ENCODE measurements around the gene PHAX.

PHAX gene

GRCh38 chr5:126587551-126588390 lies 13.0 kb upstream of the PHAX start:
- TF ChIP-seq MYC (IDR thresholded peaks at IDR 0.05; ENCODE audit: low read depth, low read length) (no peak), POLR2A (IDR thresholded peaks at IDR 0.05; ENCODE audit: extremely low read depth, insufficient read length) (no peak)
- TF ChIP-seq, protein P1, sequence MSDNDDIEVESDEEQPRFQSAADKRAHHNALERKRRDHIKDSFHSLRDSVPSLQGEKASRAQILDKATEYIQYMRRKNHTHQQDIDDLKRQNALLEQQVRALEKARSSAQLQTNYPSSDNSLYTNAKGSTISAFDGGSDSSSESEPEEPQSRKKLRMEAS (IDR thresholded peaks at IDR 0.05; ENCODE audit: low read depth, low read length), result no peak
- TF ChIP-seq, protein P2, sequence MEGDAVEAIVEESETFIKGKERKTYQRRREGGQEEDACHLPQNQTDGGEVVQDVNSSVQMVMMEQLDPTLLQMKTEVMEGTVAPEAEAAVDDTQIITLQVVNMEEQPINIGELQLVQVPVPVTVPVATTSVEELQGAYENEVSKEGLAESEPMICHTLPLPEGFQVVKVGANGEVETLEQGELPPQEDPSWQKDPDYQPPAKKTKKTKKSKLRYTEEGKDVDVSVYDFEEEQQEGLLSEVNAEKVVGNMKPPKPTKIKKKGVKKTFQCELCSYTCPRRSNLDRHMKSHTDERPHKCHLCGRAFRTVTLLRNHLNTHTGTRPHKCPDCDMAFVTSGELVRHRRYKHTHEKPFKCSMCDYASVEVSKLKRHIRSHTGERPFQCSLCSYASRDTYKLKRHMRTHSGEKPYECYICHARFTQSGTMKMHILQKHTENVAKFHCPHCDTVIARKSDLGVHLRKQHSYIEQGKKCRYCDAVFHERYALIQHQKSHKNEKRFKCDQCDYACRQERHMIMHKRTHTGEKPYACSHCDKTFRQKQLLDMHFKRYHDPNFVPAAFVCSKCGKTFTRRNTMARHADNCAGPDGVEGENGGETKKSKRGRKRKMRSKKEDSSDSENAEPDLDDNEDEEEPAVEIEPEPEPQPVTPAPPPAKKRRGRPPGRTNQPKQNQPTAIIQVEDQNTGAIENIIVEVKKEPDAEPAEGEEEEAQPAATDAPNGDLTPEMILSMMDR (IDR thresholded peaks at IDR 0.05; ENCODE audit: low read depth, low read length), result no peak
- DNase-seq (ENCODE audit: low read depth), result no peak
- H3K4me3 ChIP-seq (ENCODE audit: low read depth, low read length), result no peak overlapping the region

DNA sequence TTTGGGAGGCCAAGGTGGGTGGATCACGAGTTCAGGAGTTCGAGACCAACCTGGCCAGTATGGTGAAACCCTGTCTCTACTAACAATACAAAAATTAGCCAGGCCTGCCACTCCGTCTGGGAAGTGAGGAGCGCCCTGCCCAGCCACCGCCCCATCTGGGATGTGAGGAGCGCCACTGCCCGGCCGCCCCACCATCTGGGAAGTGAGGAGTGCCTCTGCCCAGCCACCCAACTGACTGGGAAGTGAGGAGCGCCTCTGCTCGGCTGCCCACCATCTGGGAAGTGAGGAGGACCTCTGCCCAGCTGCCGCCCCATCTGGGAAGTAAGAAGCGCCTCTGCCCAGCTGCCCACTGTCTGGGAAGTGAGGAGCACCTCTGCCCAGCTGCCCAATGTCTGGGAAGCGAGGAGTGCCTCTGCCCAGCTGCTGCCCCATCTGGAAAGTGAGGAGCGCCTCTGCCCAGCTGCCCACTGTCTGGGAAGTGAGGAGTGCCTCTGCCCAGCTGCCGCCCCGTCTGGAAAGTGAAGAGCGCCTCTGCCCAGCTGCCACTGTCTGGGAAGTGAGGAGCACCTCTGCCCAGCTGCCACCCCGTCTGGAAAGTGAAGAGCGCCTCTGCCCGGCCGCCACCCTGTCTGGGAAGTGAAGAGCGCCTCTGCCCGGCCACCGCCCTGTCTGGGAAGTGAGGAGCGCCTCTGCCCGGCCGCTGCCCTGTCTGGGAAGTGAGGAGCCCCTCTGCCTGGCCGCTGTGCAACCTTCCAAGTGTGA lies 11.0 kb upstream of the PHAX start:
- no peak for DNase-seq (ENCODE audit: low read depth)

DNA sequence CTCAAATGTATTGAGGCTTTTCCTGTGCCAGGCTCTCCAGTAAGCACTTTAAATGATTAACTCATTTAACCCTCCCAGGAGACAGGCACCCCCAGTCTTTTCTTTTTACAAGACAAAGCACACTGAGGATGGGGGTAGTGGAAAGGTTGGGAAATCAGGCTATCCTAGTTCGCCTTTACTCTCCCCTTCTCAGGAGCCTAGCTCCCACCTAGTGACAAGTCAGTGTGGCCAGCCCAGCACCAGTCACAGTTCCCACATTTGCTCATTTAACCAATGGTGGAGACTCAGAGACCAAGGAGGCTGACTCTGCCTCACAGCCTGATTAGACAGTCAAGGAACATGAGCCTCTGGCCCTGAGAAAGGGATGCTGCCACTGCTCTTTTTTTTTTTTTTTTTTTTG lies 9.2 kb upstream of the PHAX start:
- DNase-seq (ENCODE audit: low read depth), result no peak
- no peak overlapping the region for H3K4me3 ChIP-seq (ENCODE audit: low read depth, low read length)
- TF ChIP-seq, protein P1 (IDR thresholded peaks at IDR 0.05; ENCODE audit: low read depth, low read length), result no peak
- TF ChIP-seq, protein P2 (IDR thresholded peaks at IDR 0.05; ENCODE audit: low read depth, low read length), result no peak
- no peak for TF ChIP-seq MYC (IDR thresholded peaks at IDR 0.05; ENCODE audit: low read depth, low read length)
- TF ChIP-seq POLR2A (IDR thresholded peaks at IDR 0.05; ENCODE audit: extremely low read depth, insufficient read length), result no peak

More for the DNA sequence above, 11.0 kb upstream of the PHAX start:
- no peak overlapping the region for H3K4me3 ChIP-seq (ENCODE audit: low read depth, low read length)
- TF ChIP-seq MYC (IDR thresholded peaks at IDR 0.05; ENCODE audit: low read depth, low read length) (no peak), POLR2A (IDR thresholded peaks at IDR 0.05; ENCODE audit: extremely low read depth, insufficient read length) (no peak)
- TF ChIP-seq, protein P1 (IDR thresholded peaks at IDR 0.05; ENCODE audit: low read depth, low read length), result no peak
- TF ChIP-seq, protein P2 (IDR thresholded peaks at IDR 0.05; ENCODE audit: low read depth, low read length), result no peak

- peak within 1 kb of the TSS; percentile 3 for H3K4me3 ChIP-seq (ENCODE audit: low read depth, low read length)
- no peak for TF ChIP-seq POLR2A (IDR thresholded peaks at IDR 0.05; ENCODE audit: extremely low read depth, insufficient read length)
- TF ChIP-seq, protein P1 (IDR thresholded peaks at IDR 0.05; ENCODE audit: low read depth, low read length), result no peak
- TF ChIP-seq MYC (IDR thresholded peaks at IDR 0.05; ENCODE audit: low read depth, low read length), result no peak
- TF ChIP-seq, protein P2 (IDR thresholded peaks at IDR 0.05; ENCODE audit: low read depth, low read length), result no peak
- peak; percentile 35 for DNase-seq (ENCODE audit: low read depth)
Observed at GRCh38 chr5:126594748-126595485, 5.8 kb upstream of the PHAX start, which contains the start of gene ALDH7A1. Gene ALDH7A1, minus strand, starts transcription at chr5:126595219. Its CDS starts 21 bp downstream, at chr5:126595198.

GRCh38 chr5:126595486-126596083 lies 5.2 kb upstream of the PHAX start:
- DNase-seq (ENCODE audit: low read depth), result no peak
- no peak overlapping the region for H3K4me3 ChIP-seq (ENCODE audit: low read depth, low read length)
- TF ChIP-seq, protein P2 (IDR thresholded peaks at IDR 0.05; ENCODE audit: low read depth, low read length), result no peak
- TF ChIP-seq MYC (IDR thresholded peaks at IDR 0.05; ENCODE audit: low read depth, low read length), result no peak
- TF ChIP-seq POLR2A (IDR thresholded peaks at IDR 0.05; ENCODE audit: extremely low read depth, insufficient read length), result no peak
- TF ChIP-seq, protein P1 (IDR thresholded peaks at IDR 0.05; ENCODE audit: low read depth, low read length), result no peak
